GM21723 (cell line): Measurements from ENCODE around the gene CD22.

ENCODE experiments used
- ATAC-seq: cut with Tn5 transposase; IDR thresholded peaks from one replicate; pipeline ENCODE4 v1.9.1; 2021; ENCODE audit warnings: mild to moderate bottlenecking, moderate library complexity; ENCODE audit not compliant: unreplicated experiment

CD22 gene

GRCh38 chr19:35313587-35313986 is 15.4 kb upstream of the CD22 start:
- ATAC-seq = no peak

- ATAC-seq = no peak
These were observed 15.0 kb upstream of the CD22 start for GRCh38 chr19:35314031-35314430.

- no peak for ATAC-seq
These were observed 14.0 kb upstream of the CD22 start for GRCh38 chr19:35314858-35315470.

- ATAC-seq = no peak
These were observed 13.1 kb upstream of the CD22 start for GRCh38 chr19:35315883-35316282.

GRCh38 chr19:35316560-35316959 is 12.4 kb upstream of the CD22 start:
- no peak for ATAC-seq

GRCh38 chr19:35317464-35318043 is 11.4 kb upstream of the CD22 start:
- ATAC-seq = no peak

- no peak for ATAC-seq
These were observed 10.1 kb upstream of the CD22 start for GRCh38 chr19:35318679-35319448.

- no peak for ATAC-seq
These were observed 8.8 kb upstream of the CD22 start for GRCh38 chr19:35320065-35320713.

GRCh38 chr19:35321291-35321690 is 7.7 kb upstream of the CD22 start:
- no peak for ATAC-seq

- ATAC-seq = no peak
These were observed 7.0 kb upstream of the CD22 start for GRCh38 chr19:35322014-35322413.

- no peak for ATAC-seq
These were observed 1.3 kb upstream of the CD22 start for GRCh38 chr19:35327642-35328041.

- ATAC-seq = peak; percentile 7
These were observed 336 bp downstream of the CD22 start for GRCh38 chr19:35329323-35329722.

- ATAC-seq = no peak
These were observed 1.5 kb downstream of the CD22 start for GRCh38 chr19:35330475-35330874.

GRCh38 chr19:35331551-35332214 is 2.7 kb downstream of the CD22 start:
- no peak for ATAC-seq

GRCh38 chr19:35332817-35333216 is 3.8 kb downstream of the CD22 start:
- no peak for ATAC-seq

GRCh38 chr19:35334144-35334753 is 5.3 kb downstream of the CD22 start:
- ATAC-seq = no peak

- ATAC-seq = no peak
These were observed 7.4 kb downstream of the CD22 start for GRCh38 chr19:35336166-35336955.

GRCh38 chr19:35337097-35337983 is 8.4 kb downstream of the CD22 start:
- no peak for ATAC-seq

- no peak for ATAC-seq
These were observed 9.0 kb downstream of the CD22 start for GRCh38 chr19:35337984-35338296.
